GM21423 (cell line): ENCODE measurements around the gene MCF2L.

Experiments used
- ATAC-seq: cut with Tn5 transposase; IDR thresholded peaks from one replicate; pipeline ENCODE4 v1.9.1; 2021; ENCODE audit warnings: mild to moderate bottlenecking, moderate library complexity; ENCODE audit not compliant: unreplicated experiment

MCF2L gene

GRCh38 chr13:112947796-112948195, 21.2 kb upstream of the MCF2L start:
- no peak for ATAC-seq

- no peak for ATAC-seq
Measured at GRCh38 chr13:112951674-112952371, 17.2 kb upstream of the MCF2L start.

- ATAC-seq, result no peak
Measured at GRCh38 chr13:112952759-112953551, 16.1 kb upstream of the MCF2L start.

- ATAC-seq, result no peak
Measured at GRCh38 chr13:112953591-112954487, 15.2 kb upstream of the MCF2L start.

GRCh38 chr13:112954488-112955270, 14.3 kb upstream of the MCF2L start:
- ATAC-seq, result no peak

DNA sequence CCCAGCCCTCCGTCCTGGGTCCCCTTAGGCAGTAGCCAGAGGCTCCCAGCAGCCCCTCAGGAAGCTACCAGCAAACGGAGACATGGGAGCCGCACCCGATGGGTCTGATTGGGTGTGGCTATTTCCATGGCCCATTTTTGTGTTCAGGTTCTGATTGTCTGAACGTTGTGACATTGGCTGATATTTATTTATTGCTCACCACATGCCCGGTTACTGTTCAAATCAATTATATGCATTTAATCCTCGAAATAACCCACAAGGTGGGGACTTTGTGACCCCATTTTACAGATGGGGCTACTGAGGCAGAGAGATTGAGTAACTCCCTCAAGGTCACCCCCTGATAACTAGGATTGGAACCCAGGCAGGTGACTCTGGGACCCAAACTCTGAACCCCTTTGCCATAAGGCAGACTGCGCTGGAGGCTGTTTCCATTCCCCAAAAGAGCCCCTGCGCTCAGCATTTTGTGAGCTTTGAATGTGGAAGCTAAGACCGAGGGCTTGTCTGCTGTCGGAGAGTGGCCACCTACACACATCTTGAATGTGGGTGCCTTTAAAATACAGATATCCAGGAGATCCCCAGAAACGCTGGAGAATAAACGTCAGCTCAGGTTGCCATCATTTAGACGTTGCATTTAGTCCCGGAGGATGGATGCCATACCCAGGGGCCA, 13.6 kb upstream of the MCF2L start:
- ATAC-seq, result no peak

DNA sequence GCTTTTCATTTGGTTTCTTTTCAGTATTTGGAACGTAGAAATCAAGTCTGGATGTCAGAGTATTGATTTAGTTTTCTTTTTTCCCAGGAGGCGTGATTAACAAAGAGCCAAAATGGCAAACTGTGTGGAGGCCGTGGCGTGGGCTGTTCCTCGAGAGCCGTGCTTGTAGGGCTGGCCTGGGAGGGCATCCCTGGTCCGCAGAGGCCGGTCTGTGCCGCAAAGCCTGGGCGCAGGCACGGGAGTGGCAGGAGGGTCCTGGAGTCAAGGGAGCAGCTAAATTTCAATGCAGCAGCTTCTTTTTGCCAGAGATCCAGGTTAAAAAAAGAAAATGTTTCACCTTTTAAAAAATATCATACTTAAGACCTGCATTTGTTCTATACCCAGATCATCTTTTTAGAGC, 13.1 kb upstream of the MCF2L start:
- ATAC-seq, result no peak

GRCh38 chr13:112956571-112957294, 12.3 kb upstream of the MCF2L start:
- ATAC-seq, result no peak

DNA sequence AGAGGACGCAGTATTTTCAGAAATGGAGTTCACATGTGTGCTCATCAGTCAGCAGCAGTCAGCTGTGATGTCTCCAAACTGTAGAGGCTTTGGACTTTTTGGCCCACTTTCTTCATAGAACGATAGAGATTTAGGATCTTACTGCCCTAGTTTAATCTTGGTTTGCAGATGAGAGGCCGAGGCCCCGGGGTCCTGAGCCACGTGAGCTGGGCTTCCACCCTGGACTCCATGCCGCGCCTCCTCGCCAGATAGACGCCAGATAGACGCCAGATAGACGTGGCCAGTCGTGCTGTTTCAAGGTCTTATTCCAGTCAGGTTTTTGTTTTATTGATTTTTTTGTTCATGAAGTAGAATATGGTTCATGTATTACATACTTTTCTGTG, 11.7 kb upstream of the MCF2L start:
- ATAC-seq, result no peak

DNA sequence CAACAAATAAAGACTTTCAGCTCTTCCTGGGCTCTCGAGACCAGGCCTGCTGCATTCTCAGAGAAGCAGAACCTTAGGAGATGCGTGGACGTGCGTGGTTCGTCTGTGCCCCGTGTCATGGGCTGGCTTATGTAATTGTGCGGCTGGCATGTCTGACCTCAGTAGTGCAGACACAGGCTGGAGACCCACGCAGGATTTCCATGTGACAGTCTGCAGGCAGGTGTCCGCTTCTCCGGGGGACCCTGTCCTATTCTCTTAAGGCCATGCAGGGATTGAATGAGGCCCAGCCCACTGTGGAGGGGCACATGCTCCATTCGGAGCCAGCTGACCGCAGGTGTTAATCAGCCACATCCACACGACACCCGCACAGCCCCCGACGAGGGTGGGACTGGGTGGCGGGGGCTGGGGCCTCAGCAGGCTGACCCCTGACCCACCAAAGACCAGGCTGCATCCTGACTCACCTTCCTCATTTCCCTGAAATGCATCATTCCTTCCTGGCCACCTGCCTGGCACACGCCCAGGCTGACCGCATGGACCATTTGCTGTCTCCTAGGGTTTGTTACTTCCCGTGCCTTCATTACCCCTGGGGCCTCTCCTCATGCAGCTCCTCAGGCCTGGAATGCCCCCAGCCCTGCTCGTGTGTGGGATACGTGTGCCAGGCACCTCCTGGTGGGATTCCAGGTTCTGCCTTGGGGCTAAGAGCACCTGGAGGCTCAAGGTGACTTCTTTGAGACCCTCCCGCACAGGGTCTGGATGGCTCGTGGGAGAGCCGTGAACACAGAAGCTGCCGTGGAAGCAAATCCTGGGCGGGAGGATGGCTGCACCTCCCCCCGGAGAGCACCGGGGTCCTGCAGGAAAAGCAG, 10.7 kb upstream of the MCF2L start:
- ATAC-seq, result no peak

- no peak for ATAC-seq
Measured at GRCh38 chr13:112959206-112959605, 9.8 kb upstream of the MCF2L start.

GRCh38 chr13:112959701-112960542, 9.1 kb upstream of the MCF2L start:
- no peak for ATAC-seq

- no peak for ATAC-seq
Measured at GRCh38 chr13:112960706-112961105, 8.3 kb upstream of the MCF2L start.

GRCh38 chr13:112961457-112962369, 7.3 kb upstream of the MCF2L start:
- ATAC-seq, result no peak

- ATAC-seq, result no peak
Measured at GRCh38 chr13:112962396-112962795, 6.6 kb upstream of the MCF2L start.

GRCh38 chr13:112962911-112963625, 5.9 kb upstream of the MCF2L start:
- ATAC-seq, result no peak
